Measurements from ENCODE around the gene LDLRAD4.

GRCh38 chr18:13176847-13177246 is 41.7 kb upstream of the LDLRAD4 start:
- TF ChIP-seq SP1 (IDR thresholded peaks at IDR 0.05) = no peak
- TF ChIP-seq PKNOX1 (IDR thresholded peaks at IDR 0.05) = no peak
- no peak for TF ChIP-seq ZNF384 (IDR thresholded peaks at IDR 0.05)
- no peak for TF ChIP-seq ARNT (IDR thresholded peaks at IDR 0.05)
- no peak for TF ChIP-seq FOXA1 (IDR thresholded peaks at IDR 0.05)

Data from HEK293T (cell line).